Right lobe of liver (tissue), 6 donors: ENCODE results near the gene GDI1. TPM values are rescaled to one million over a fixed set of nuclear protein-coding genes. Genes with fewer than 3 reads are reported as not detected.

Source experiments
- ATAC-seq, 4 donors: fragments of 200-7000 bp; cut with Tn5 transposase; one replicate each; pipeline ENCODE4 v1.9.1; 2020; ENCODE audit warnings: mild to moderate bottlenecking in 4 of 4, moderate library complexity in 4 of 4
- DNase-seq, 3 donors: peaks; one replicate each; pipeline ENCODE4 v3.0.0-alpha.2; 2020
- H3K27ac ChIP-seq, 3 donors: fragments of 200-600 bp; one replicate each; pipeline ENCODE4 v1.8.0; 2022
- H3K27me3 ChIP-seq, 2 donors: fragments of 200-600 bp; one replicate each; pipeline ENCODE4 v1.8.0; 2022
- H3K36me3 ChIP-seq, 4 donors: fragments of 200-600 bp; sonication (generic) in 1 of 4; one replicate each; pipeline versions ENCODE4 v1.5.1 to v1.8.0; 2017 to 2022; ENCODE audit warnings: control low read depth in 1 of 4
- H3K4me1 ChIP-seq, 4 donors: fragments of 200-600 bp; sonication (generic) in 1 of 4; one replicate each; pipeline versions ENCODE4 v1.5.1 to v1.8.0; 2017 to 2022; ENCODE audit warnings: control low read depth in 1 of 4
- H3K4me3 ChIP-seq, 3 donors: fragments of 200-600 bp; one replicate each; pipeline ENCODE4 v1.8.0; 2022
- H3K9me3 ChIP-seq, 4 donors: fragments of 200-600 bp; sonication (generic) in 1 of 4; one replicate each; pipeline versions ENCODE4 v1.5.1 to v1.8.0; 2017 to 2022; ENCODE audit warnings: control low read depth in 1 of 4
- POLR2A ChIP-seq: fragments of 450-650 bp; IDR thresholded peaks from one replicate; pipeline ENCODE4 v1.6.1; 2017; ENCODE audit warnings: antibody characterized with exemption, mild to moderate bottlenecking
- WGBS: methylation state at CpG from one replicate; pipeline ENCODE4 v1.1.6; 2018; ENCODE audit warnings: low coverage, low lambda C conversion rate; ENCODE audit not compliant: insufficient coverage; ENCODE audit errors: missing lambda C conversion rate; 5-methylcytosine and 5-hydroxymethylcytosine counted together
- intact Hi-C, 2 donors: fragments of 100-400 bp; cut with DNase I; formaldehyde crosslinking; loops; one replicate each; pipeline versions ENCODE4 v1.11.2 to v1.14.1; 2022
- total RNA-seq, 6 experiments: library from RNA; depleted of rRNA in 2 of 6; stranded (reverse); fragments of >200 nt in 2 of 6; fragmentation: NEBNext Ultra II Directional in 3 of 6; extraction: Animal tissue kit (Norgen Biotek cat#: 25700) in 3 of 6; gene quantifications; one replicate each; pipeline versions ENCODE4 v1.1.0 to v1.2.4, GENCODE V29; 2016 to 2023
- TF ChIP-seq, protein P1 (sequence below), 4 donors: fragments of 200-600 bp in 3 of 4; fragments of 450-650 bp in 1 of 4; IDR thresholded peaks; one replicate each; pipeline versions ENCODE4 v1.5.1 to v1.8.0; 2016 to 2022; ENCODE audit warnings: antibody characterized with exemption in 4 of 4, mild to moderate bottlenecking in 2 of 4
- donor health status: DM: no; HTN: yes; CAD: no.
- donor health status: DM: no; HTN: no; CAD: no.
- donor health status: DM: no; HTN: no; CAD: no.
- donor health status: DM: no; HTN: yes; CAD: no.
- donor health status: DM: no; HTN: yes; CAD: no.

Gene GDI1
- total RNA-seq, 6 experiments from 2014 or later = 26.8 to 37.7 (median 30.9) TPM

DNA sequence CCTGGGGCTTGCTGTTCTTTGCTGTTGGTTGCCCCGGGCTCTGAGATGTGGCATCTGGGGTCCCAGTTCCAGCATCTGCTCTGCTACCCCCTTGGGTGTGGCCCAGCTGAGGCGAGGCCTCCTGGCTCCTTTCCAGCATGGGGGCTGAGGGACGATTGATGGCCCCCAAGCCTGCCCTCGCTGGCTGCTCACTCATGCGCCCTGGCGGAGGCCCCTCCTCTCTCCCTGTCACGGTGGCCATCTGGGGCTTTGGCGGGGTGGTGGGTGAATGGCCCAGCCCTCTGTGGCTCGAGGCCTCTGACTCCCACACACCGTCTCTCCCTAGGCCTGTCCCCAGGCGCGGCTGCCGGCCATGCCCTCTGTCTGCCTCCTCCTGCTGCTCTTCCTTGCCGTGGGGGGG lies 22.9 kb downstream of the GDI1 start:
- intact Hi-C loops = no loop called here
- H3K27ac ChIP-seq = no peak overlapping the region
- H3K36me3 ChIP-seq = no peaks in the 10 kb centered on the region
- no peaks in the 10 kb centered on the region for H3K4me1 ChIP-seq
- H3K4me3 ChIP-seq = no peak overlapping the region
- no peak for TF ChIP-seq POLR2A
- TF ChIP-seq, protein P1, sequence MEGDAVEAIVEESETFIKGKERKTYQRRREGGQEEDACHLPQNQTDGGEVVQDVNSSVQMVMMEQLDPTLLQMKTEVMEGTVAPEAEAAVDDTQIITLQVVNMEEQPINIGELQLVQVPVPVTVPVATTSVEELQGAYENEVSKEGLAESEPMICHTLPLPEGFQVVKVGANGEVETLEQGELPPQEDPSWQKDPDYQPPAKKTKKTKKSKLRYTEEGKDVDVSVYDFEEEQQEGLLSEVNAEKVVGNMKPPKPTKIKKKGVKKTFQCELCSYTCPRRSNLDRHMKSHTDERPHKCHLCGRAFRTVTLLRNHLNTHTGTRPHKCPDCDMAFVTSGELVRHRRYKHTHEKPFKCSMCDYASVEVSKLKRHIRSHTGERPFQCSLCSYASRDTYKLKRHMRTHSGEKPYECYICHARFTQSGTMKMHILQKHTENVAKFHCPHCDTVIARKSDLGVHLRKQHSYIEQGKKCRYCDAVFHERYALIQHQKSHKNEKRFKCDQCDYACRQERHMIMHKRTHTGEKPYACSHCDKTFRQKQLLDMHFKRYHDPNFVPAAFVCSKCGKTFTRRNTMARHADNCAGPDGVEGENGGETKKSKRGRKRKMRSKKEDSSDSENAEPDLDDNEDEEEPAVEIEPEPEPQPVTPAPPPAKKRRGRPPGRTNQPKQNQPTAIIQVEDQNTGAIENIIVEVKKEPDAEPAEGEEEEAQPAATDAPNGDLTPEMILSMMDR (IDR thresholded peaks at IDR 0.05) = no peak
- ATAC-seq (no peak), DNase-seq (no peak)
- no peaks in the 10 kb centered on the region for H3K9me3 ChIP-seq
- H3K27me3 ChIP-seq = no peaks in the 10 kb centered on the region
- no CpG with 5 or more reads among the region's 14 CpGs for WGBS

DNA sequence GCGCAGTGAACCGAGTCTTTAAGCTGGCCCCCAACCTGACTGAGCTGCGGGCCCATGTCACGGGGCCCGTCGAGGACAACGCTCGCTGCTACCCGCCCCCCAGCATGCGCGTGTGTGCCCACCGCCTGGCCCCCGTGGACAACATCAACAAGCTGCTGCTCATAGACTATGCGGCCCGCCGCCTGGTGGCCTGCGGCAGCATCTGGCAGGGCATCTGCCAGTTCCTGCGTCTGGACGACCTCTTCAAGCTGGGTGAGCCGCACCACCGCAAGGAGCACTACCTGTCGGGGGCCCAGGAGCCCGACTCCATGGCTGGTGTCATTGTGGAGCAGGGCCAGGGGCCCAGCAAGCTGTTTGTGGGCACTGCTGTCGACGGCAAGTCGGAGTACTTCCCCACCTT lies 23.4 kb downstream of the GDI1 start:
- ATAC-seq (no peak), DNase-seq (no peak)
- H3K27me3 ChIP-seq = no peaks in the 10 kb centered on the region
- no peak overlapping the region for H3K27ac ChIP-seq
- intact Hi-C loops = no loop called here
- WGBS = 97% methylated on average over 11 of the region's 26 CpGs
- H3K9me3 ChIP-seq = no peaks in the 10 kb centered on the region
- H3K4me1 ChIP-seq = no peaks in the 10 kb centered on the region
- no peaks in the 10 kb centered on the region for H3K36me3 ChIP-seq
- TF ChIP-seq, protein P1 (IDR thresholded peaks at IDR 0.05) = no peak
- TF ChIP-seq POLR2A = no peak
- no peak overlapping the region for H3K4me3 ChIP-seq

DNA sequence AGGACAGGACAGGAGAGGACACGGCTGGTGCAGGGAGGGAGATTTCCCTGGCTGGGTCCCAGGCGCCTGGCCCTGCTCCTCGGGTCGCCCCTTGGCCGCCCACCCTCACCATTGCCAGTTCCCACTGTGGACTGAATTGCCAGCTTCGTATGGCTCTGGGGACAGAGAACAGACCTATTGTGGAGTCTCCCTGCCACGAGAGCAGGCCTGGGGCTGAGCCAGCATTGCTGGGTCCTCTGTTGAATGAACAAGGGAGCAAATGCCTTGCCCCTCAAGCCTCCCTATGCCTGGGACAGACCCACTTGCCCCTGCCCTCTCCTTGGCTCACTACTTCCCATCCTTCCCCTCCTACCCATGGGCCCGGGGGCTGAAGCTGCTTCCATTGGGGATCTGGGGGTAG lies 25.4 kb downstream of the GDI1 start:
- WGBS = 40% methylated on average over 1 of the region's 8 CpGs
- no peaks in the 10 kb centered on the region for H3K36me3 ChIP-seq

DNA sequence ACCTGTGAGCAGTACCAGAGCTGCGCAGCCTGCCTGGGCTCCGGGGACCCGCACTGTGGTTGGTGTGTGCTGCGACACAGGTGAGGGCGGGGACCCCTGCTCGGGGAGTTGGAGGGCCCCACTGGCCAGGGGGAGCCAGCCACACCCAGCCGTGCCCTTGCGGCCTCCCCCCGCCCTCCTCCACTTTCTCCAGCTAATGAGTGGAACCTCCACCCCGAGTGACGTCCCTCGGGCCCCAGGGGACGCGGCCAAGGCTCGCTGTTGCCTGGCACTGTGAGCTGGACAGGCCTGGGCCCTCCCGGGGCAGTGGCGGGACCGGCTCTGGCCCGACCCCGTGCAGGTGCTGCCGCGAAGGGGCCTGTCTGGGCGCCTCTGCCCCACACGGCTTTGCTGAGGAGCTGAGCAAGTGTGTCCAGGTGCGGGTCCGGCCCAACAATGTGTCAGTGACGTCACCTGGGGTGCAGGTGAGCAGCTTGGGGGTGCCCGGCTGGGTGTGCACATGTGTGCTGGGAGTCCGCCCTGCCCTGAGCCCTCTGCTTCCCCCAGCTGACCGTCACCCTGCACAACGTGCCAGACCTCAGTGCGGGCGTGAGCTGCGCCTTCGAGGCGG lies 26.8 kb downstream of the GDI1 start:
- WGBS = 85% methylated on average over 4 of the region's 36 CpGs
- no peaks in the 10 kb centered on the region for H3K36me3 ChIP-seq

More for the DNA sequence above, 25.4 kb downstream of the GDI1 start:
- intact Hi-C loops = no loop called here
- Histone ChIP-seq H3K4me3 (no peak overlapping the region), H3K9me3 (no peaks in the 10 kb centered on the region), H3K4me1 (no peaks in the 10 kb centered on the region), H3K27me3 (no peaks in the 10 kb centered on the region), H3K27ac (no peak overlapping the region)
- ATAC-seq (no peak), DNase-seq (no peak)
- TF ChIP-seq, protein P1 (IDR thresholded peaks at IDR 0.05) = no peak

More for the DNA sequence above, 26.8 kb downstream of the GDI1 start:
- no peak for DNase-seq
- Histone ChIP-seq H3K4me1 (no peaks in the 10 kb centered on the region), H3K27me3 (no peaks in the 10 kb centered on the region), H3K4me3 (no peak overlapping the region), H3K9me3 (no peaks in the 10 kb centered on the region), H3K27ac (no peak overlapping the region)
- no peak for ATAC-seq
- no peak for TF ChIP-seq POLR2A
- TF ChIP-seq, protein P1 (IDR thresholded peaks at IDR 0.05) = no peak
- intact Hi-C loops = no loop called here
